ENCODE measurements around the gene DOCK7. TPM values are rescaled to one million over a fixed set of nuclear protein-coding genes. Genes with fewer than 3 reads are reported as not detected.

The DOCK7 gene
- polyA plus RNA-seq, 1 experiment, result 56.5 TPM

DNA sequence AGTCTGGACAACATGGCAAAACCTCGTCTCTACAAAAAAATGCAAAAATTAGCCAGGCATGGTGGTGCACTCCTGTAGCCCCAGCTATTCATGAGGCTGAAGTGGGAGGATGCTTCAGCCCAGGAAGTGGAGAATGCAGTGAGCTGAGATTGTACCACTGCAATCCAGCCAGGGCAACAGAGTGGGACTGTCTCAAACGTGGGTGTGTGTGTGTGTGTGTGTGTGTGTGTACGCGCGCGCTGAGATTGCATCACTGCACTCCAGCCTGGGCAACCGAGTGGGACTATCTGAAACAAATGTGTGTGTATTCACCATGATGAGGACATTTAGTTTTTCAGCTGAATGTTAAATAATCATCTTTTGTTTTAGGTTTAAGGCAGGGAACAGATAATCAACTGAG is 230.2 kb downstream of the DOCK7 start:
- DNase-seq (ENCODE audit: low read depth), result no peak
- TF ChIP-seq, protein P1, sequence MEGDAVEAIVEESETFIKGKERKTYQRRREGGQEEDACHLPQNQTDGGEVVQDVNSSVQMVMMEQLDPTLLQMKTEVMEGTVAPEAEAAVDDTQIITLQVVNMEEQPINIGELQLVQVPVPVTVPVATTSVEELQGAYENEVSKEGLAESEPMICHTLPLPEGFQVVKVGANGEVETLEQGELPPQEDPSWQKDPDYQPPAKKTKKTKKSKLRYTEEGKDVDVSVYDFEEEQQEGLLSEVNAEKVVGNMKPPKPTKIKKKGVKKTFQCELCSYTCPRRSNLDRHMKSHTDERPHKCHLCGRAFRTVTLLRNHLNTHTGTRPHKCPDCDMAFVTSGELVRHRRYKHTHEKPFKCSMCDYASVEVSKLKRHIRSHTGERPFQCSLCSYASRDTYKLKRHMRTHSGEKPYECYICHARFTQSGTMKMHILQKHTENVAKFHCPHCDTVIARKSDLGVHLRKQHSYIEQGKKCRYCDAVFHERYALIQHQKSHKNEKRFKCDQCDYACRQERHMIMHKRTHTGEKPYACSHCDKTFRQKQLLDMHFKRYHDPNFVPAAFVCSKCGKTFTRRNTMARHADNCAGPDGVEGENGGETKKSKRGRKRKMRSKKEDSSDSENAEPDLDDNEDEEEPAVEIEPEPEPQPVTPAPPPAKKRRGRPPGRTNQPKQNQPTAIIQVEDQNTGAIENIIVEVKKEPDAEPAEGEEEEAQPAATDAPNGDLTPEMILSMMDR (IDR thresholded peaks at IDR 0.05; ENCODE audit: insufficient read depth, low read depth, low read length), result no peak
- no peaks in the 10 kb centered on the region for H3K36me3 ChIP-seq (ENCODE audit: control insufficient read depth, insufficient read depth, low read length)
- H3K4me3 ChIP-seq (ENCODE audit: low read depth, low read length), result no peak overlapping the region
- CTCF ChIA-PET, result no interaction called here
- H3K27me3 ChIP-seq (ENCODE audit: control insufficient read depth, insufficient read depth, low read length), result no peaks in the 10 kb centered on the region
- POLR2A ChIA-PET, result no interaction called here

DNA sequence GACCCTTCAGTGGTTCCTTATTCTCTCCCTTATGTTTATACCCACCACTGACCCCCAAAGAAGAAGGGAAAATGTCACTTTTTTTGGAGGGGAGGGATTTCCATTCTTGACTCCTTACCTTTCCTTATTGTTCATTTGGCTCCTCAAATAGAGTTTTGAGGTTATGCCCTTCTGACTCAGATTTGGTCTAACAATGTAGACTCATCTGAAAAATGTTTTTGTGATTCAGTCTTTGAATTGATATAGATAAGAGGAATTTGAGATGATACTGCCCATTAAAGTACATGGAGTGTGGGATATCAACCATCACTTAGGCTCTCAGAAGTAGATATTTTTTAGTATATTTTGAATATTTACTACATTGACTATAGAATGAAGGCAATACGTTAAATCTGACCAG is 235.2 kb downstream of the DOCK7 start:
- ChIA-PET CTCF (no interaction called here), POLR2A (no interaction called here)
- H3K4me3 ChIP-seq (ENCODE audit: low read depth, low read length), result no peak overlapping the region
- no peak for DNase-seq (ENCODE audit: low read depth)
- no peaks in the 10 kb centered on the region for H3K27me3 ChIP-seq (ENCODE audit: control insufficient read depth, insufficient read depth, low read length)
- no peaks in the 10 kb centered on the region for H3K36me3 ChIP-seq (ENCODE audit: control insufficient read depth, insufficient read depth, low read length)
- TF ChIP-seq, protein P1 (IDR thresholded peaks at IDR 0.05; ENCODE audit: insufficient read depth, low read depth, low read length), result no peak

DNA sequence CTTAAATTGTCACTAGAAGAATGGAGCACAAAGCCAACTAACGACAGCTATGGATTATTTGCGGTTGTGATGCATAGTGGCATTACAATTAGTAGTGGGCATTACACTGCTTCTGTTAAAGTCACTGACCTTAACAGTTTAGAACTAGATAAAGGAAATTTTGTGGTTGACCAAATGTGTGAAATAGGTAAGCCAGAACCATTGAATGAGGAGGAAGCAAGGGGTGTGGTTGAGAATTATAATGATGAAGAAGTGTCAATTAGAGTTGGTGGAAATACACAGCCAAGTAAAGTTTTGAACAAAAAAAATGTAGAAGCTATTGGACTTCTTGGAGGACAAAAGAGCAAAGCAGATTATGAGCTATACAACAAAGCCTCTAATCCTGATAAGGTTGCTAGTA is 237.9 kb downstream of the DOCK7 start:
- POLR2A ChIA-PET, result no interaction called here
- no peaks in the 10 kb centered on the region; the same call in 1 of the 2 replicates for H3K36me3 ChIP-seq (ENCODE audit: control insufficient read depth, insufficient read depth, low read length)
- CTCF ChIA-PET, result no interaction called here
- no peak overlapping the region for H3K4me3 ChIP-seq (ENCODE audit: low read depth, low read length)
- TF ChIP-seq, protein P1 (IDR thresholded peaks at IDR 0.05; ENCODE audit: insufficient read depth, low read depth, low read length), result no peak
- H3K27me3 ChIP-seq (ENCODE audit: control insufficient read depth, insufficient read depth, low read length), result no peaks in the 10 kb centered on the region
- no peak for DNase-seq (ENCODE audit: low read depth)

DNA sequence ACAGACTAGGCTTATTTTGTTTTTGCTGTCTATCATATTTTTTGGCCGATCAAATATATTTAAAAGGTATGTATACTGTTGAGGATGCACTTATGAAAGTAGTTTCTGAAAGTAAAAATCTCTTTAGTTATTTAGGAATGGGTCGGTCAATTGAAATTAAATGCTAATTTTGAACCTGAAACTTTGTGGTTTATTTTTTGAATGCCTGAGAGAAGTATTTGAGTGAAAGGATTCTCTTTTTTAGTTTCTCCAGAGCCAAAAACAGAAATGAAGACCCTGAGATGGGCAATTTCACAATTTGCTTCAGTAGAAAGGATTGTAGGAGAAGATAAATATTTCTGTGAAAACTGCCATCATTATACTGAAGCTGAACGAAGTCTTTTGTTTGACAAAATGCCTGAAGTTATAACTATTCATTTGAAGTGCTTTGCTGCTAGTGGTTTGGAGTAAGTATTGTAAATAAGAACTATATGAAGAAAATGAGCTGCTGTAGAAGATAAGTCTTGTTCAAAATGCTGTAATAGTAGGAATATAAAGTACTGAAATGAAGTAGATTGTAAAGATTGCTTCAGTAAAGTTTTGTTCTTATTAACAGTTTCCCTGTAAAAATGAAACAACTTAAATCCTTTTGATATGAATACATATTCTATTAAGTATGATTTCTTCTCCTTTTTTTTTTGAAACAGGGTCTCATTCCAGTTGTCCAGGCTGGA is 239.8 kb downstream of the DOCK7 start:
- ChIA-PET CTCF (interaction anchor here (1.8 kb wide), 1 partner anchor 10 kb away, joined by 7 read pairs; no protein-coding TSS in a partner anchor), POLR2A (no interaction called here)
- TF ChIP-seq, protein P1 (IDR thresholded peaks at IDR 0.05; ENCODE audit: insufficient read depth, low read depth, low read length), result no peak
- H3K27me3 ChIP-seq (ENCODE audit: control insufficient read depth, insufficient read depth, low read length), result no peaks in the 10 kb centered on the region
- no peak overlapping the region for H3K4me3 ChIP-seq (ENCODE audit: low read depth, low read length)
- no peaks in the 10 kb centered on the region; the same call in 1 of the 2 replicates for H3K36me3 ChIP-seq (ENCODE audit: control insufficient read depth, insufficient read depth, low read length)
- no peak for DNase-seq (ENCODE audit: low read depth)

DNA sequence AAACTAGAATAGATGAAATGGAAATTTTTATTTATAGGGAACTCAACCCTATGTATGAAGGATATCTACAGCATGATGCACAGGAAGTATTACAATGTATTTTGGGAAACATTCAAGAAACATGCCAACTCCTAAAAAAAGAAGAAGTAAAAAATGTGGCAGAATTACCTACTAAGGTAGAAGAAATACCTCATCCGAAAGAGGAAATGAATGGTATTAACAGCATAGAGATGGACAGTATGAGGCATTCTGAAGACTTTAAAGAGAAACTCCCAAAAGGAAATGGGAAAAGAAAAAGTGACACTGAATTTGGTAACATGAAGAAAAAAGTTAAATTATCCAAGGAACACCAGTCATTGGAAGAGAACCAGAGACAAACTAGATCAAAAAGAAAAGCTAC is 243.5 kb downstream of the DOCK7 start:
- no peaks in the 10 kb centered on the region for H3K27me3 ChIP-seq (ENCODE audit: control insufficient read depth, insufficient read depth, low read length)
- peaks cover 2% of the 10 kb centered on the region for H3K36me3 ChIP-seq (ENCODE audit: control insufficient read depth, insufficient read depth, low read length)
- TF ChIP-seq, protein P1 (IDR thresholded peaks at IDR 0.05; ENCODE audit: insufficient read depth, low read depth, low read length), result no peak
- H3K4me3 ChIP-seq (ENCODE audit: low read depth, low read length), result no peak overlapping the region
- CTCF ChIA-PET, result no interaction called here
- POLR2A ChIA-PET, result no interaction called here
- no peak for DNase-seq (ENCODE audit: low read depth)
